ENCODE results near the gene PLEKHG1.

The PLEKHG1 gene

DNA sequence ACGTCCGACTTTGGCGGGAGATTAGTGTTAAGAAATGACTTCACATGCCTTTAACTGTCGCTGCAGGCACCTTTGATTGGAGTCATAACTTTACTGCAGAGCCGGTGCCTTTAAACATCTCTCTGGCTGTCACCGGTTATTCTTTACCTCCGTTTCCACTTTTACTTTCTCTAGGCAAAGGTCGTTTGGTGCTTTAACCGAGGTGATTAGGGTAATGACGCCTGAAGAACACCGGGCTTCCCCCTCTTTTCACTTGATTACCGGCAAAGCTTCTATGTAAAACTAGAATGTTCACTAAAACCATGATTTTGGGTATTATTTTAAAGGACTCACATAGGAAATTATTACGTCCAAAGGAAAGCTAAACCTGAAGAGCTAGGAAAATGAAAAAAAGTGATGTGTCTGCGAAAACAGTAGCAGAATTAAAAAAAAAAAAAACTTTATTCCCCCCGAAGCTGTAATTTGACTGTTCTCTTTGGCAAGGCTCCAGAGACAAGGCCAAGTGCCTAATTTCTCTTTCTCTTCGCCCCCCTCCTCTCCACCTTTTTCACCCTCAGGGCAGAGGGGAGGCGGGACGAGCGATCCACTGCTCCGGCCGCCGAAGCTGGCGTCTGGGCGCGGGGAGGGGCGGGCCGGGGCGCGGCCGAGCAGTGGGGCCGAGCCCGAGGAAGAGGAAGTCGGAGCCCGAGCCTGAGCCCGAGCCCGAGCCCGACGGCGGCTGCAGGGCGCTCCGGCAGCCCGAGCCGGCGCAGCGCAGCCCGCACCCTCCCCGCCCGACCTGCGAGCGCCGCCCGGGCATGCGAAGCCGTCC is at the start of gene PLEKHG1:
Gene PLEKHG1, plus strand, starts transcription at position 687 of the 811 bp plus-strand sequence. CDS start 133,797 bp downstream, outside the sequence.
- peak; percentile 85 for DNase-seq (ENCODE audit: low spot score)

DNA sequence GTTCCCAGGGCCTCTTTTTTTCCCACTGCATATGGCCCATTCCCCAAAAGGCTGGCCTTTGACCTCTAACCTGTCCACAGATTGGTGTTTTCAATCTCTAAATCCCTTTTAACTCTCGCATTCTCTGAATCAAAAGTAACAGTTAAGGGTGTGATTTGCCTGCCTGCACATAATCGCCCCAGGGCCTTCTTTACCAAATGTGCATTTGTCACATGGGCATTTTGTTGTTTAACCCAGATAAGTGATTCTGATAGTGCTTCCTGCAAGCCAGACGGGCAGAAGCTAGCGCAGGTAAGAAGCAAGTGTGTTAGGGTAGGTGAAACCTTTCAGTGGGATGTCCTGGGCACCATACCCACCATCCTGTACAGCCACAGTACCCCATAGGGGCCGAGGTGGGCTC is 49.4 kb upstream of the PLEKHG1 start:
- no peak for DNase-seq (ENCODE audit: low spot score)

DNA sequence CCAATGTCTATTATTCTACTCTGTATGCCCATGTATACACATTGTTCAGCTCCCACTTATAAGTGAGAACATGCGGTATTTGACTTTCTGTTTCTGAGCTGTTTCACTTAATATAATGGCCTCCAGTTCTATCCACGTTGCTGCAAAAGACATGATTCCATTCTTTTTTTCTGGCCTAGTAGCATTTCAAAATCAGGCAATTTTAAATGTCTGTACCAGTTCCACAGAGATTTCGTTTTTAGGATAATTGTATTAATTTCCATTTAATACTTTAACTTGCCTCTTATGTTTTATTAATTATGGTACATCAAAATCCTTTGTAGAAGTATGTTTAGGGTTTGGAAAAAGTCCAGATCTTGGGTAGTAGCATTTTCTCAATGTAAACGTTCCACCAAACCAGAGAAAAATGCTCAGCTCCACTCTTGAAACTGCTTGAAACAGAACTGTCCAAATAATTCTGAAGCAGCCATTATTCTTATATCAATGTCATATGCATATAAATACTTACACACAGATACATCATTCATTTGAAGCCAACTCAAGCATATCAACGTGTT is 42.6 kb upstream of the PLEKHG1 start:
- no peak for DNase-seq (ENCODE audit: low spot score)

DNA sequence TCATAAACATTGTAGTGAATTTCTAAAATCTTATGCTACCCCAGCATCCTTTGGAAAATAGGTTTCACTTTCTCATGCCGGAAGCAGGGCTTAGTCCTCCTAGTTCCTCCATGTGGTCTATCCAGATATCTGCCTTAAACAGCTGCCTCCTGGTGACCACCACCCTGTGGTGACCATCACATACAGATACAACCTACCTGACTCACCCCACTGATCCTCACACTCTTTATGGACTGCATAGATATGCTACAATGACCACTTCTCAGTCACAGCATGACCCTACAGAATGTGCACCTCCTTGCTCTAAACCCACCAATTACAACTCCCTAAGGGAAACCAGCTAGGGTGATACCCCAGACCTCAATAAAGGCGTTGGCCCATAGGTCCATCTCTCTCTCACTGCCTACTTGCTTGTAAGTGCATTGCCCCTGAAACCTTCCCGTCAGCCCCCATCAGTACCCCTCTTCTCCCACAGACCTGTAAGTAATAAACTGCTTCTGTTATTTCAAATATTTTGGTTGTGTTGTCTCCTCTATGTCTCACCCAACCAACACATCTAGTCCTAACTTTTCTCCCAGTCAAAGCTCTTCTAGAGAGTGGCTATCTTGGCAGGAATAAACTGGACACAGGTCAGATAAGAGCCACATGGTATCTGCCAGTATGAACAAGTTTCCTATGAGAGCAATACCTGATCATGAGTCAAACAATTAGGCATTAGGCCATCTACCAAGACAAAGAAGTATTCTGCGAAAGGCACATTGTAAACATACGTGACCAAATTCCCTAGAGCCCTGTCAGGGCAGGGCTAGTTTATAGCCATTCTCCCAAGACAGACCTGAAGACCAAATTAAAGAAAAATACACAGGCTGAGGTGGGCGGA is 39.4 kb upstream of the PLEKHG1 start:
- DNase-seq (ENCODE audit: low spot score), result no peak

DNA sequence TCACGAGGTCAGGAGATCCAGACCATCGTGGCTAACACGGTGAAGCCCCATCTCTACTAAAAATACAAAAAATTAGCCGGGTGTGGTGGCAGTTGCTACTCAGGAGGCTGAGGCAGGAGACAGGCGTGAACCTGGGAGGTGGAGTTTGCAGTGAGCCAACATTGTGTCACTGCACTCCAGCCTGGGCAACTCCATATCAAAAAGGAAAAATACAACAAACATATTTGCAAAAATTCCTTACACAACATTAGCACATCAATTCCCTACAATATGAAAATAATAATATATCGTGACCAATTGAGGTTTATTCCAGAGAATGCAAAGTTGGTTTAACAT is 38.8 kb upstream of the PLEKHG1 start:
- DNase-seq (ENCODE audit: low spot score), result no peak

DNA sequence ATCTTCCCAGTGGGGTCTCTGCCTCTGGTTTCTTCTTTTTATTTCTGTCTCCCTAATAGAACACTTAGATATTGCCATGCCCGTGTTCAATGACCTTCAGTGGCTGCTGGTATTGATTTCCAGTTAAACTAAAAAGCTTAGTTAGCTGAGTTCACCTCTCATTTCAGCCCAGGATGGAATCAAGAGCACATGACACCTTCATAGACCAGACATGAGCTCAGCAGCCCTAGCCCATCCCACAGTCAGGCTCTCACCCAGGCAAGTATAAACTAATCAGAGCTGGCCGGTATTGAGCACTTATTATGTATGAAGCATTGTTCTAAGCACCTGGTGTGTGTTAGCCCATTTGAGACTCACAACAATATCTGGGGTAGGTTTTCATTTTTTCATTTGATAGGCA is 33.7 kb upstream of the PLEKHG1 start:
- DNase-seq (ENCODE audit: low spot score), result no peak

DNA sequence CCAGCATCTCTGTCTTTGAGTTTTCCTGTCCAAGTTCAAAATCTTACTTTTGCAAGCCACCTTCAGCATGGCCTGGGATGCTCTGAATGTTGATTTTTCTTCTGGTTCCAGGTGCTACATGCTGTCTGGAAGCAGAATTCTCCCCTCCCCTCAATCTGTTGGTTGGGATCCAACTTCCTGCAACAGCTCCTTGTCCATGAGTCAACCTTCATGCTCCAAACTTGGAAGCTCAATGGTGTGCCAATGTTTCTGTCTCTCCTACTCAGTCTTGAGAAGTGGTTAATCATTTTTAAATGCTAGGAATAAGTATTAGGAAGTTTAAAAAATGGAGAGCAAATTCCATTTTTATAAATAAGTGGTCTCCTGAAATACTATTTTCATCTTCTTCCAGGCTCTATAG is 33.2 kb upstream of the PLEKHG1 start:
- no peak for DNase-seq (ENCODE audit: low spot score)

DNA sequence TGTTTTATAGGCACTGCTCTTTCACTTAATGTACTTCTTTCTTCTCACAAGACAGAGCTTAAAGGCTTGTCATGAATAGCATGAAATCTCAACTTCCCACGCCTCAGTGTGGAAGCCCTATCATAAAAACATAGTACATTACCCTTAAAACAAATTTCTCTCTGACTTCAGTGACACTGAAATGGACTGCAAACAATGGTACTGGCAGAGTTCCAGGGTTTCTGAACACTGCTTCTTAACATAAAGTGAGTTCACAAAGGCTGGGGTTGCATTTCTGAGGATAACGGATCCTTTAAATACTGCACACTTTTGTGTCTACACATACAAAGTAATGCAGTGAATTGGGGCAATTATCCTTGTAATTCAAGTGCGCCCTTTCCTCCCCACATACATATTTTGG is 32.3 kb upstream of the PLEKHG1 start:
- no peak for DNase-seq (ENCODE audit: low spot score)

DNA sequence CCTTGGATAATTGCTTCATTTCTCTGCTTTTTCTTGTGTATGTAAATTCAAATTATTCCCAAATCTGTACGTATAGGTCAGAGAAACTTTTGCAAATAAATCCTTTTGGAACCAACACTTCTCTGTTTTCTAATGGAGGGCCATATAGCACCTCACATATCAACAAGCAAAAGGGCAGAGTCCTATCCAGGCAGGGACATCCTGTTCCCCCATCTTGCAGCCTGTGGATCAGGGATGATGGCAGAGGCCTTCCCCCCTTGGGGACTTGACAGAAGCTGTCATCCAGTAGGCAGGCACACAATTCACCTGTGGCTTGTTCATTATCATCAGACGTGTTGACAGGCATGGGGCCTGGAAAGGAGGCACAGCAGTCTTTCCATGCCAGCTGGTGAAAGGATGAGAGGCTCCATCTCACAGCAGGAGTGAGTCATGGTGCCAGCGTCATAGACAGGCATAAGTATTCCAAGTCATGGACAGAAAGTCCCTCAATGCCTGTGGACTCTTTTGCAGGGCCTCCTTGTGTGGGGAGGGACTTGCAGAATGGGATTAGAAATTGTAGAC is 31.8 kb upstream of the PLEKHG1 start:
- DNase-seq (ENCODE audit: low spot score), result no peak

DNA sequence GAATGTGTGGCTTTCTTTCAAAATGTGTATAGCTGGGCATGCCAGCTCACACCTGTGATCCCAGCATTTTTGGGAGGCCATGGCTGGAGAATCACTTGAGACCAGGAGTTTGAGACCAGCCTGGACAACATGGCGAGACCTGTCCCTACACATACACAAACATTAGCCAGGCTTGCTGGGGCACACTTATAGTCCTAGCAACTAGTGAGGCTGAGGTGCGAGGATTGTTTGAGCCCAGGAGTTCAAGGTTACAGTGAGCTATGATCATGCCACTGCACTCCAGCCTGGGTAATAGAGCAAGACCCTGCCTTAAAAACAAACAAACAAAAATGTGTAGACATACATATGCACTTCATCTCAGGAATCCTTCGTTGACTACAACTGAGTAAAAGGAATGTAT is 31.1 kb upstream of the PLEKHG1 start:
- DNase-seq (ENCODE audit: low spot score), result no peak

DNA sequence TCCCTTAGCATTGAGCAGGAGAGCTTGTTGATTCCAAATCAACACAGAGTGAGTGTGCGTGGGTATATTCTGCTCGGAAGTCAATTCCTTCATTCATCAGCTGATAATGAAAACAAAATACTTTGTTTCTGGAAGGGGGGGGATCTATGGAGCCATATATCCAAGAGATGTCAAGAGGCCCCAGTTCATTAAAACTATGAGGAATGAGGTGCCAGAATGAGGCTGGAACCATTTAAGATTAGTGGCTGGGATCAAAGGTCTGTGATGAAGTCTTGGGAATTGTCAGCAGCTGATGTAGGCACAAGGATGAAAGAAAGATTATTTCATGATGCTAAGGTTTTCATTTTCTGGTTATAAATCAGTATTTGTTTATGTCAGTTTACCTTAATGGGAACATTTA is 30.5 kb upstream of the PLEKHG1 start:
- no peak for DNase-seq (ENCODE audit: low spot score)

DNA sequence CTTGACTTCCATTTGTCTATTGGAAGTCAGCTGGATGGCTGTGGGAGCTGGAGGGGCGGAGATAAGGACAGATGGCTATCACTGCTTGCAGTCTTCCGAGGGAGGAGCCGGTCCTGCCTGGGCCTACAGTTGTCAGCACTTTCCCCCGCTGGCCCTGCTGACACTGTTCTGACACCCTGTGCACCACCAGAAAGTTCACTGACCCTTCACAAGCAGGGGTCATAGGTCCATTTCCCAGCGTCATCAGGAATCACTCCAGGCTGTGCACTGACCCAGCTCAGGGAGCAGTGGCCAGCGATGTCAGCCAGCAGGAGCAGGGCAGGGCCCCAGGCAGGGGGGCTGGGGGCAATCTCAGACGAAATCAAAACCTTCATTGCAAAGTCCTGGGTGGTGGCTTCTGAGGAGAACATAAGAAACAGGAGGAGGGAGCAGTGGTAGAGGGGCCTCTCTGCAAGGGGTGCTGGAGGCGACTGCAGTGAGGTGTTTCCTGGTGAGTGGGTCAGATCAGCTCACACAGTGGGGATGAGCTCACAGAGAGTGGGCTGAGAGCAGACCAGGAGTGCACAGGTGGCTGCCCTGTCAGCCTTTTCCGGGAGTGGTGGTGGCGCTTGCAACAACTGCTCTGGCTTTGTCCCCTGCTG is 26.5 kb upstream of the PLEKHG1 start:
- DNase-seq (ENCODE audit: low spot score), result no peak

DNA sequence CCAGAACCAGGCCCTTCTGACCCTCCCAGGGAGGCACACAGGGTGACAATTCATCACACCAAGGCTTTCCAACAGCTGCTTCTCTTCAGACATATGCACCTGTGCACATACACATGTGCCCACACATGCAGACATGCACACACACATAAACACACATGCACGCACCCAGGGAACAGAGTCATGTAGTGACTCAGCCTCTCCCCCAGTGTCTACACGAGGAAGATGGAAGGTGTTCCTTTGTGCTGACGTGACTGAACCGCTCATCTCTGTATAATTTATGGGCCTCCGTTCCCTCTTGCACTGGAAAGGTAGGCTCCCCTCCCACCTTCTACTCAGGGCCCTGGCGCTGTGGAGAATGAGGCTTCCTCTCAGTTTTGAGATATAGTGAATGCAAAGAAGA is 23.8 kb upstream of the PLEKHG1 start:
- DNase-seq (ENCODE audit: low spot score), result no peak

DNA sequence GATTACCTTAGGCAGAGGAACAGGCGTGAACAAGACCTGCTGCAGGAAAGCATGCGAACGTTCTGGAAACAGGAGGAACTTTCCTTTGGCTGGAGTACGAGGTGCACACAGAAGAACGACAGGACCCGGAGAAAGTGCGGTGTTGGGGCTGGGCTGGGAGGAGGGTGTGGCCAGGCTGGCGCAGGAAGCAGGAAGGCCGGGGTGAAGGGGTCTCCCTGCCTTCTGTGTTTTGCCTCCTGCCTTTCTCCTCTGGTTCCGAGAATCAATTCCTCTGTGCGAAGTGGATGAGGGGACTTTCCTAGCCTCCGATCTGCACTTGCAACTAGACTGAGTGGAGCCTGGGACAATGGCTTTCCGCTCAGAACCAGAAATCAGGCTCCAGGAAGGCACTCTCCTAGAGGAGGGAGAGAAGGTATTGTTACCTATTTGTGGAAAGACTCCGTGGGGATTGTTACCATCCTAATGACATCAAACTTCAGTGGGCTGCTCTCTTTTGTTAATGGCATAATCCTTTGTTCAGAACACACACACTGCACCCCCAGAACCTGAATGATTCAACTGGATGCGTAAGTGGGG is 22.9 kb upstream of the PLEKHG1 start:
- DNase-seq (ENCODE audit: low spot score), result no peak

DNA sequence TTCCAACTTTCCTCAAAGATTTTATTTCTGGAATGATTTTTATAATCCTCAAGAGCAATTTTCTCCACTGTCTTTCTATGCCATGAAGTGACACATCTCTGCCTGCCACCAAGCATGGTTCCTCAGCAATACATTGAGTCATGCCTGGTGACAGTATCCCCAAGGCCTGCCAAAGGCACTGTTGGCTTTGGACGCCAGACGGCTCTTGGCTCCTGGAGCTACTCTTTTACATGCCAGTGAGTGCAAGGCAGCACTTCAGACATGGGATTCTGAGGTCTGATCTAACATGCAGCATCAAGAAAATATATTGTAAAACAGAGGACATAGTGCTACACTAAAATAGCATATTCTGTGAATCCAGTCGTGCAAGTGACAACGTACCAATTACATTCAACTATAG is 20.1 kb upstream of the PLEKHG1 start:
- DNase-seq (ENCODE audit: low spot score), result no peak

DNA sequence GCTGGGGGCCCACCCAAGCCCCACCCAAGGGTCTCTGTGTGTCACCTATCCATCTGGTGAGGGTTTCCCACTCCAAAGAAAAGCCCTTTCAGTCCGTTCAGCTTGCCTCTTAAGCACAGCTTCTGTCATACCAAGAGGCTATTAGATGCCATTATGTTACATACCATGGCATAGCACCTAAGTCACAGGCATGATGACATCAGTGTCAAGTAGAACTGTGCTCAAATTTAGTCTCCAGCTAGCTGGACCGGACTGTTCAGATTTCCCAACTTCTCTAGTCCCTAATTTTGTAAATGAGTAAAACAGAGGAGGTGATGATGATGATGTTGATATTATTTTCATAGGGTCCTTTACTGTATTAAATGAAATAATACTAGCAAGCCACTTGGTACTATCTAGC is 19.2 kb upstream of the PLEKHG1 start:
- DNase-seq (ENCODE audit: low spot score), result no peak

DNA sequence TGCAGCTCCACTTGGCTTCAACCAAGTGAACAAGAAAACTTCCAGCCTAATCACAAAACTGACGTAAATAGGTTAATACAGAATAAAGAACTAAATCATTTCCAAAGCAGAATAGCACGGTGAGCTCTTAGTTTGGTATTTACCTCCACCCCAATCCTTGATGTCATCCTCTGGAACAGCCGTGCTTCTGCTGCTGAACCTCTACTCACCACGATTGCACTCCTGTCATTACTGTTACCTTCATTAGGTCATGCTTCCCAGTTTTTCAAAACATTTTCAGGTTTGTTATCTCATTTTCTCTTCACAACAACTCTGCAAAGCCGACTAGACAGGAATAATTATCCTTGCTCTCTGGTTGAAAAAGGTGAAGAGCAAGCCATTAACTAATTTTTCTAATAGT is 15.6 kb upstream of the PLEKHG1 start:
- DNase-seq (ENCODE audit: low spot score), result no peak

DNA sequence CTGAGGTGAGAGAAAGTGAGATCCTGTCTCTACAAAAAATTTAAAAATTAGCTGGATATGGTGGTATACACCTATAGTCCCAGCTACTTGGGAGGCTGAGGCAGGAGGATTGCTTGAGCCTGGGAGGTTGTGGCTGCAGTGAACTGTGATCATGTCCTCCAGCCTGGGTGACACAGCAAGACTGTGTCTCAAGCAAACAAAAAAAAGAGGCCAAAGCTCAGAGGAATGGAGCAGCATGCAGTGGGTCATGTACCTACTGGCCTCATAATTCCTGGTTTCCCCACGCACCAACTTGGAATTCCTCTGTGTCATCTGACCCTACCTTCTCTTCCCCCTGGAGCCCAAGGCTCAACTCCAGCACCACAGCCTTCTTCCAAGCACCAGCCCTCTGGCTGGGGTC is 15.1 kb upstream of the PLEKHG1 start:
- no peak for DNase-seq (ENCODE audit: low spot score)

DNA sequence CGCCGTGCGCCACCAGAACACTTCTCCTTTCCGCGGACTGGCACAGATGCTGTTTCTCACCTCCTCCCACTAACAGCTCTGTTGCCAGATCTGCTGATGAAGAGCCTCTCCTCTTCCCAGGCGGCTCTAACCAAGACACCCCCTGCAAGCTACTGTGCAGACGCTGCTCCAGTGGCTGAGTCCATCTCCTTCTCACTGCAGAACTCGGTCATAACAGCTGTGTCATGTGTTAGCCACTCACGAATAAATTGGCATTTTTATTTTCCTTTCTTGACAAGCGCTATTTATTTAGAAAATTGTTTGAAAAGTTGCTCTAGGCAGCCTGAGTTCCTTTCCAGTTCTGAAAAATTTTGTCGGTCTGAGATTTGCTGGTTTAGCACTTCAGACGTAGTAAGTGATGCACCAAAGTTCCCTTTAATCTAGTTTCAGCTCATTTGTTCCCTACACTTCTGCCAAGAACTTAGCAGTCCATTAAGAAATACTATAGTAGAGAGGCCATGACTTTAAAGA is 12.8 kb upstream of the PLEKHG1 start:
- DNase-seq (ENCODE audit: low spot score), result no peak

DNA sequence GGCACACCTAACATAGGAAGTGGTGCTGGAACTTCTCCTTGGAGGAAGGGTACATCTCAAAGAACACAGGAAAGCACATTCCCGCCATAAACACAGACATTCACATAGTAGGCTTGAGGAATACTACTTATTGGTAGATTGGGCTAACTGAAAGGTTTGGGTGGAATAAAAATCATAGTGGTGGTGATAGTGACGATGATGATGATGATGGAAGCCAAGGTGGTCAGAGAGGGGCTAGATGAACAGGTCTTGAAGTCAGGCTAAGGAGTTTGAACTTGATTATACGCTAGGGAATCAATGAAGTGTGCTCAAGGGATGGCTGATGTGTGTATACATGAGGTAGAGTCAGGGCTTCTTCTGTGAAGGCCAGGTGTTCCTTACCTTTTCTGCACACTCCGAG is 12.0 kb upstream of the PLEKHG1 start:
- DNase-seq (ENCODE audit: low spot score), result no peak

DNA sequence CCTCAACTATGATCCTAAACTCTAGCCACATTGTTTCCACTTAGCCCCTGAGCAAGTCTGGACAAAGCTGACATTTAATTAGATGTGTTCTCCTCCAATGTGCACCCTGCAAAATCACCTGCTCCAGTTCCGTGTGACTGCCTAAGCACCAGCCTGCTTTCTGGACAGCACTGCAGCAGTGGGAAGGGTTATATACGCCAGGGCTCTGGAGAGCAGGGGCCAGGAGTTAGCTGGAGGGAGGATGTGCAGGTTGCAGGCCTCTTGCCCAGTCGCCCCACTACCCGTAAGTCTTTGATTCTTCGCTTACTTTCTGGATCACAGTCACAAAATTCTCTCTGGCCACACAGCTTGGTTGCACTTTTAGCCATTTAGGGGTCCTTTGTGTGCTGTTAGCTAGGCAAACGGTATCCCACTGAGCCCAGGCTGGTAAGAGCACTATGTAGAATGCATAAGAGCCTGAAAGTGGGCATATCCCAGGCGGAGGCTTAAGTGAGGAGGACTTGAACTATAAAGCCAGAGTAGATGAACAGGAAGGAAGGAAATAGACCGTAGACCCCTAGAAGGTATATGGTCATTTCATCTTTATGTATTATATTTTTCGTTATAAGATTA is 10.7 kb upstream of the PLEKHG1 start:
- no peak for DNase-seq (ENCODE audit: low spot score)

All from left forelimb (tissue), 1 donor.